Measurements from ENCODE around the gene ZNF17. TPM values are rescaled to one million over a fixed set of nuclear protein-coding genes. Genes with fewer than 3 reads are reported as not detected.
"Not testable (repeated sequence)": the region's sequence is repeated elsewhere in the genome, so short reads cannot be mapped to it uniquely, and the experiment has no call there.

ZNF17 gene
- total RNA-seq, 6 donors from 2014 or later, result 6.9 to 17.8 (median 11.3) TPM

- H3K27ac ChIP-seq, result no peak overlapping the region
- H3K36me3 ChIP-seq, result peaks cover 0 to 6% (median under 1%) of the 10 kb centered on the region in 4 donors
- no peak overlapping the region for H3K4me3 ChIP-seq
- peaks cover 0 to 2% (median under 1%) of the 10 kb centered on the region in 4 donors for H3K9me3 ChIP-seq
- H3K27me3 ChIP-seq, result no peaks in the 10 kb centered on the region
- no peak for TF ChIP-seq EP300 (IDR thresholded peaks at IDR 0.05)
- TF ChIP-seq POLR2A (IDR thresholded peaks at IDR 0.05), result no peak
- TF ChIP-seq POLR2AphosphoS5 (IDR thresholded peaks at IDR 0.05), result no peak
- TF ChIP-seq CTCF (IDR thresholded peaks at IDR 0.05), result no peak
- peaks cover 7 to 17% (median 16%) of the 10 kb centered on the region in 4 donors for H3K4me1 ChIP-seq
- ATAC-seq (ENCODE audit: low FRiP score in 2 of 2) (no peak), DNase-seq (no peak)
- 94 to 100% methylated on average over 2 of the region's 2 CpGs for WGBS, 2 donors
These were observed 44.2 kb upstream of the ZNF17 start for GRCh38 chr19:57366776-57367175.

DNA sequence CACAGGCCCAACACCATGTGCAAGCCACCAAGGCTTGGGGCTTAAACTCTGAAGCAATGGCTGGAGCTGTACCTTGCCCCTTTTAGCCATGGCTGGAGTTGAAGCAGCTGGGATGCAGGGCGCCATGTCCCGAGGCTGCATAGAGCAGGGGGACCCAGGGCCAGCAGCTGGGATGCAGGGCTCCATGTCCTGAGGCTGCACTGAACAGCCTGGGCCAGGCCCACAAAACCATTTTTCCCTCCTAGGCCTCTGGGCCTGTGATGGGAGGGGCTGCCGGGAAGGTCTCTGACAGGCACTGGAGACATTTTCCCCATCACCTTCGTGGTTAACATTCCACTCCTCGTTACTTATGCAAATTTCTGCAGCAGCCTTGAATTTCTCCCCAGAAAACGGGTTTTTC is 36.8 kb upstream of the ZNF17 start:
- H3K36me3 ChIP-seq, result peaks cover 5 to 56% (median 43%) of the 10 kb centered on the region in 4 donors
- DNase-seq, result peak in 1 of 2 donors; percentile 7

GRCh38 chr19:57374647-57375046 is 36.3 kb upstream of the ZNF17 start:
- not testable (repeated sequence) for H3K27me3 ChIP-seq; DNase-seq; H3K4me1 ChIP-seq; H3K4me3 ChIP-seq; H3K27ac ChIP-seq; ATAC-seq (ENCODE audit: low FRiP score in 2 of 2)
- H3K9me3 ChIP-seq, result peaks cover 26 to 54% (median 35%) of the 10 kb centered on the region in 4 donors
- 95 to 100% methylated on average over 2 of the region's 2 CpGs for WGBS, 2 donors
- H3K36me3 ChIP-seq, result peaks cover 5 to 56% (median 43%) of the 10 kb centered on the region in 4 donors

More for the DNA sequence above, 36.8 kb upstream of the ZNF17 start:
- no peak overlapping the region for H3K27ac ChIP-seq
- no peaks in the 10 kb centered on the region for H3K27me3 ChIP-seq
- ATAC-seq (ENCODE audit: low FRiP score in 2 of 2), result no peak
- no peak overlapping the region for H3K4me3 ChIP-seq
- H3K9me3 ChIP-seq, result peaks cover 23 to 49% (median 34%) of the 10 kb centered on the region in 4 donors
- WGBS, 2 donors, result 89 to 98% methylated on average over 4 to 5 of the region's 6 CpGs
- TF ChIP-seq POLR2A (IDR thresholded peaks at IDR 0.05) (no peak), CTCF (IDR thresholded peaks at IDR 0.05) (no peak), EP300 (IDR thresholded peaks at IDR 0.05) (no peak), POLR2AphosphoS5 (IDR thresholded peaks at IDR 0.05) (no peak)
- H3K4me1 ChIP-seq, result no peaks in the 10 kb centered on the region

- ATAC-seq (ENCODE audit: low FRiP score in 2 of 2), result no peak
- H3K9me3 ChIP-seq, result peaks cover 26 to 67% (median 38%) of the 10 kb centered on the region in 4 donors
- no peak overlapping the region for H3K27ac ChIP-seq
- 90 to 94% methylated on average over 6 of the region's 6 CpGs for WGBS, 2 donors
- H3K4me3 ChIP-seq, result no peak overlapping the region
- TF ChIP-seq POLR2AphosphoS5 (IDR thresholded peaks at IDR 0.05), result no peak
- no peak for TF ChIP-seq EP300 (IDR thresholded peaks at IDR 0.05)
- TF ChIP-seq CTCF (IDR thresholded peaks at IDR 0.05), result no peak
- TF ChIP-seq POLR2A (IDR thresholded peaks at IDR 0.05), result no peak
- peaks cover 5 to 56% (median 43%) of the 10 kb centered on the region in 4 donors for H3K36me3 ChIP-seq
- H3K4me1 ChIP-seq, result no peaks in the 10 kb centered on the region
- no peaks in the 10 kb centered on the region for H3K27me3 ChIP-seq
- no peak for DNase-seq
These were observed 34.8 kb upstream of the ZNF17 start for GRCh38 chr19:57376151-57376550.

GRCh38 chr19:57377498-57378146 is 33.3 kb upstream of the ZNF17 start:
- H3K4me3 ChIP-seq, result no peak overlapping the region
- no peak overlapping the region for H3K27ac ChIP-seq
- ATAC-seq (ENCODE audit: low FRiP score in 2 of 2) (no peak), DNase-seq (no peak)
- peaks cover 26 to 67% (median 38%) of the 10 kb centered on the region in 4 donors for H3K9me3 ChIP-seq
- H3K4me1 ChIP-seq, result no peaks in the 10 kb centered on the region
- no peak for TF ChIP-seq CTCF (IDR thresholded peaks at IDR 0.05)
- no peak for TF ChIP-seq EP300 (IDR thresholded peaks at IDR 0.05)
- no peak for TF ChIP-seq POLR2A (IDR thresholded peaks at IDR 0.05)
- no peak for TF ChIP-seq POLR2AphosphoS5 (IDR thresholded peaks at IDR 0.05)
- WGBS, 2 donors, result 94 to 95% methylated on average over 3 of the region's 3 CpGs
- no peaks in the 10 kb centered on the region for H3K27me3 ChIP-seq
- peaks cover 1 to 42% (median 35%) of the 10 kb centered on the region in 4 donors for H3K36me3 ChIP-seq
